ENCODE measurements around the gene SCAF11.

SCAF11 gene

GRCh38 chr12:45928309-45928708 is 62.1 kb downstream of the SCAF11 start:
- TF ChIP-seq FOXP2 (optimal IDR thresholded peaks at IDR 0.05; ENCODE audit: borderline replicate concordance, extremely low read depth, extremely low read length, insufficient read depth) (no peak), TAF1 (IDR thresholded peaks at IDR 0.05; ENCODE audit: borderline replicate concordance, insufficient read depth, low read length) (no peak), POLR2AphosphoS5 (IDR thresholded peaks at IDR 0.05; ENCODE audit: low read depth, low read length) (no peak), REST (IDR thresholded peaks at IDR 0.05; ENCODE audit: insufficient read depth in 1 of 2, low read depth in 2 of 2, low read length in 2 of 2) (no peak), SIN3A (IDR thresholded peaks at IDR 0.05; ENCODE audit: borderline replicate concordance, insufficient read depth, low read length) (no peak)

GRCh38 chr12:45918818-45919217 is 71.6 kb downstream of the SCAF11 start:
- TF ChIP-seq POLR2AphosphoS5 (IDR thresholded peaks at IDR 0.05; ENCODE audit: low read depth, low read length), result no peak
- no peak for TF ChIP-seq FOXP2 (optimal IDR thresholded peaks at IDR 0.05; ENCODE audit: borderline replicate concordance, extremely low read depth, extremely low read length, insufficient read depth)

- TF ChIP-seq FOXP2 (optimal IDR thresholded peaks at IDR 0.05; ENCODE audit: borderline replicate concordance, extremely low read depth, extremely low read length, insufficient read depth), result no peak
Observed at GRCh38 chr12:45915405-45915804, 75.0 kb downstream of the SCAF11 start.

GRCh38 chr12:45914090-45914489 is 76.3 kb downstream of the SCAF11 start:
- no peak for TF ChIP-seq TAF1 (IDR thresholded peaks at IDR 0.05; ENCODE audit: borderline replicate concordance, insufficient read depth, low read length)
- TF ChIP-seq SIN3A (IDR thresholded peaks at IDR 0.05; ENCODE audit: borderline replicate concordance, insufficient read depth, low read length), result no peak
- no peak for TF ChIP-seq FOXP2 (optimal IDR thresholded peaks at IDR 0.05; ENCODE audit: borderline replicate concordance, extremely low read depth, extremely low read length, insufficient read depth)
- no peak for TF ChIP-seq REST (IDR thresholded peaks at IDR 0.05; ENCODE audit: insufficient read depth in 1 of 2, low read depth in 2 of 2, low read length in 2 of 2)
- TF ChIP-seq POLR2AphosphoS5 (IDR thresholded peaks at IDR 0.05; ENCODE audit: low read depth, low read length), result no peak

GRCh38 chr12:45913631-45914030 is 76.7 kb downstream of the SCAF11 start:
- TF ChIP-seq SIN3A (IDR thresholded peaks at IDR 0.05; ENCODE audit: borderline replicate concordance, insufficient read depth, low read length) (no peak), POLR2AphosphoS5 (IDR thresholded peaks at IDR 0.05; ENCODE audit: low read depth, low read length) (no peak), REST (IDR thresholded peaks at IDR 0.05; ENCODE audit: insufficient read depth in 1 of 2, low read depth in 2 of 2, low read length in 2 of 2) (no peak), FOXP2 (optimal IDR thresholded peaks at IDR 0.05; ENCODE audit: borderline replicate concordance, extremely low read depth, extremely low read length, insufficient read depth) (no peak)

GRCh38 chr12:45912774-45913173 is 77.6 kb downstream of the SCAF11 start:
- no peak for TF ChIP-seq FOXP2 (optimal IDR thresholded peaks at IDR 0.05; ENCODE audit: borderline replicate concordance, extremely low read depth, extremely low read length, insufficient read depth)
- no peak for TF ChIP-seq POLR2AphosphoS5 (IDR thresholded peaks at IDR 0.05; ENCODE audit: low read depth, low read length)
- TF ChIP-seq TAF1 (IDR thresholded peaks at IDR 0.05; ENCODE audit: borderline replicate concordance, insufficient read depth, low read length), result no peak
- TF ChIP-seq REST (IDR thresholded peaks at IDR 0.05; ENCODE audit: insufficient read depth in 1 of 2, low read depth in 2 of 2, low read length in 2 of 2), result no peak
